ENCODE data around the gene TEX264. TPM values are rescaled to one million over a fixed set of nuclear protein-coding genes. Genes with fewer than 3 reads are reported as not detected.
A peak's percentile ranks its signal among the peaks of the same experiment; 100 is the strongest.
"Not testable (repeated sequence)": the region's sequence is repeated elsewhere in the genome, so short reads cannot be mapped to it uniquely, and the experiment has no call there.

Gene TEX264
- total RNA-seq, 1 experiment from 2014 or later: 70.5 TPM

DNA sequence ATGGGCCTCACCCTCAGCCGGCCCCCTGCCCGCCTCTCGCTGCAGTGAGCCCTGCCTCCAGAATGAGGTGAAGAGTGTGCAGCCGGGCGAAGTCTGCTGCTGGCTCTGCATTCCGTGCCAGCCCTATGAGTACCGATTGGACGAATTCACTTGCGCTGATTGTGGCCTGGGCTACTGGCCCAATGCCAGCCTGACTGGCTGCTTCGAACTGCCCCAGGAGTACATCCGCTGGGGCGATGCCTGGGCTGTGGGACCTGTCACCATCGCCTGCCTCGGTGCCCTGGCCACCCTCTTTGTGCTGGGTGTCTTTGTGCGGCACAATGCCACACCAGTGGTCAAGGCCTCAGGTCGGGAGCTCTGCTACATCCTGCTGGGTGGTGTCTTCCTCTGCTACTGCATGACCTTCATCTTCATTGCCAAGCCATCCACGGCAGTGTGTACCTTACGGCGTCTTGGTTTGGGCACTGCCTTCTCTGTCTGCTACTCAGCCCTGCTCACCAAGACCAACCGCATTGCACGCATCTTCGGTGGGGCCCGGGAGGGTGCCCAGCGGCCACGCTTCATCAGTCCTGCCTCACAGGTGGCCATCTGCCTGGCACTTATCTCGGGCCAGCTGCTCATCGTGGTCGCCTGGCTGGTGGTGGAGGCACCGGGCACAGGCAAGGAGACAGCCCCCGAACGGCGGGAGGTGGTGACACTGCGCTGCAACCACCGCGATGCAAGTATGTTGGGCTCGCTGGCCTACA, 44.4 kb downstream of the TEX264 start:
- no peak for DNase-seq (ENCODE audit: low read depth)

DNA sequence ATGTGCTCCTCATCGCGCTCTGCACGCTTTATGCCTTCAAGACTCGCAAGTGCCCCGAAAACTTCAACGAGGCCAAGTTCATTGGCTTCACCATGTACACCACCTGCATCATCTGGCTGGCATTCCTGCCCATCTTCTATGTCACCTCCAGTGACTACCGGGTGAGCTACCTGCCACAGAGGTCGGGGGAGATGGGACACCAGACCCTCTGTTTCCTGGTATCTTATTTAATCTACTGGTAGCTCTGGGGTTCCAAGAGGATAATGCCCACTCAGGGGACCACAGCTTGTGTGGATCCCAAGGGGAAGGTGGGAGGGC, 44.9 kb downstream of the TEX264 start:
- no peak for DNase-seq (ENCODE audit: low read depth)

DNA sequence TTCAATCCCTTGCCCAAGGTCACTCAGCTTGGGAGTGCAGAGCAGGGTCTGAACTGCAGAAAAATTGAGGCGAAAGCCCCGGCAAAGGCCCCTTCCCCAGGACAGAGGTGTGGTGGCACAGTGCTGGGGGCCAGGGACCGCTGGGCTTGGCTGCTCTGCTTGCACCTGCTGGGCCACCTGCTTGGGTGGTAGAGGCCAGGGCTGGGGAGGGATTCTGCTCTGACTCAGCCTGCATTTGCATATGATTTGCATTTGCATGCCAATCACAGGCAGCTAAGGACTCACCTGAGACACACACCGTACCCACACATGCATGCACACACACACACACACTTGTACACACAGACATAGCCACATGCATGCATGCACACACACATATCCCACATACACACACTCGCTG, 45.8 kb downstream of the TEX264 start:
- DNase-seq (ENCODE audit: low read depth): no peak

DNA sequence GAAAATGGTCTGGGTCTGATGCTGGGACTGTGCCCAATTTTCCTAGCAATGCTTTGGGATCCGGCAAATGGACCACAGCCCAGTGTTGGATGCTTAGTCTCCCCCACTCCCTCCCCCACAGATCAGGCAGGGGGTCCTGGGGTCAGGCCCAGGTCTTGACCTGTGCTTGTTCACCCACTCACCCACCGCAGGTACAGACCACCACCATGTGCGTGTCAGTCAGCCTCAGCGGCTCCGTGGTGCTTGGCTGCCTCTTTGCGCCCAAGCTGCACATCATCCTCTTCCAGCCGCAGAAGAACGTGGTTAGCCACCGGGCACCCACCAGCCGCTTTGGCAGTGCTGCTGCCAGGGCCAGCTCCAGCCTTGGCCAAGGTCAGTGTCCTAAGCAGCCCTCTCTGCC, 46.4 kb downstream of the TEX264 start:
- no peak for DNase-seq (ENCODE audit: low read depth)

DNA sequence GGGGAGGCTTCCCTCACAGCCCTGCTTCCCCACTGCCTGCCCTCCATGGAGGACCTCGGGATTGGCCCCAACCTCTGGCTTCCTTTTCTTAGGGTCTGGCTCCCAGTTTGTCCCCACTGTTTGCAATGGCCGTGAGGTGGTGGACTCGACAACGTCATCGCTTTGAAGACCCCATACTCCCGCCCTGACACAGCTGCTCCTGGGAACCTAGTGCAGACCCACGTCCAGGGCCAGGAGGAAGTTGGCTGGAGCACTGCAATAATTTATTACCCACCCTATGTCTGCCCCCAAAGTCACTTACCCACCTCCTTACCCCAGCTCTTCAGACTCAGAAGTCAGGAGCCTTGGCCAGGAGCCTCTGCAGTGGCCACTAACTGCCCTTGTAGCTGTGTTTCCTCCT, 46.9 kb downstream of the TEX264 start:
- DNase-seq (ENCODE audit: low read depth): no peak

DNA sequence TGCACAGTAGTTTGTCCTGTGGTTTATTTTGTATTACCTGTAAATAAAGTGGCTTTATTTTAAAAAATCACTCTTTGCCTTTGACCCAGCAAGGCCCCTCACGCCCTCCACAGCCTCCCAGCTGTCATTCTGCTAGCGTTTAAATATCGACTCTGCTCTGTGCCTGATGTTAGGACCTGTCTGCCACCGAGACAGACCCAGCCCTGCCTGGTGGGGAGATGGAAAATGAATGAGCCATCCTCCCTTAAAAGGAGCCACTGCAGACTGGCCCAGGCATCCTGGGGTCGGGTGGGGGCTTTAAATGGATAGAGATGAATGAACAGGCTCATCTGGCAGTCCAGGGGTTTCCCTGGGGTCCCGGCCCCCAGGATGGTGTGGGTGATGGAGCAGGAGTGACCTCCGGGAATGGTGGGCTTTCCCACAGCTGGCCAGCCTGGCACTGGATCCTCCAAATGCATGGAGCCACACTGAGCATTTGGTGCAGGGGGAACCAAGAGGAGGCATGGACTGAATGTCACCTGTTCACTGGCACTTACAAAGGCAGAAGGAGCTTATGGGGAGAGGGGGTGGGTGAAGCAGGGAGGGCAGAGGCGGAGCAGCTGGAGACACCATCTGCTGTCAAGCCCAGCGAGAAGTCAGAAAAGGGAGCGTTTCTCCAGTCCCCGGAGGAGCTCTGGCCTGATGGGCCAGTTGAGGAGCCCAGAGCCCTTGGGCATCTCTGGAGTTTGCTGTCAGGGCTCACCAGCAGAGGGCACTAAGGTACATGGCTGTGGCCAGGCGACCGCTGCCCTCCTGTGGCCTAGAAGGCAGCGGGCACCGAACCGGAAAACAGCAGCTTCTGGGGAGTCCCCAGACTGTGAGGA, 47.7 kb downstream of the TEX264 start:
- DNase-seq (ENCODE audit: low read depth): peak; percentile 63

DNA sequence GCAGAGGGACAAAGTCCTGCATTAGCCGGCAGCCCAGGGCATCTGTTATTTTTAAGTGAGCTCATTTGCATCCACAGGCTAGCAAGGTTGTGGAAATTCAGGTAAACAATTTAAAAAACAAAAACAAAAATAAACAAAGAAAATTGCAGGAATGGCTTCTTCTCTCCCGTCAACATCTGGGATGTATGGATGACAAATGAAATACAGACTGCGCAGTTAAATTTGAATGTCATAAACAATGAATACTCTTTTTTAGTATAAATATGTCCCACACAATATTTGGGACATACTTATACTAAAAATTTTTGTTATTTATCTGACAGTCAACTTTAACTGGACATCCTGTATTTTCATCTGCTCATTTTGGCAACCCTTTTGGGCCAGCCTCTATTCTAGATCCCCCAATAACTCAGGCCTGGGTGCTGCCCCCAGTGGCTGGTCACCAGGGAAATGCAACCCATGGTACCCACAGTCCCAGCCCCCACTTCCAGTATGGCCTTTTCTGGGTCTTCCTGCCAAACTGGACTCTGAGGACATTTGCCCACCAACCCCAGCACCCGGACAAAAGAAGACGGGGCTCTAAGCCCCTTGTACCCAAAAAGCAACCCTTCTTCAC, 48.5 kb downstream of the TEX264 start:
- no peak for DNase-seq (ENCODE audit: low read depth)

DNA sequence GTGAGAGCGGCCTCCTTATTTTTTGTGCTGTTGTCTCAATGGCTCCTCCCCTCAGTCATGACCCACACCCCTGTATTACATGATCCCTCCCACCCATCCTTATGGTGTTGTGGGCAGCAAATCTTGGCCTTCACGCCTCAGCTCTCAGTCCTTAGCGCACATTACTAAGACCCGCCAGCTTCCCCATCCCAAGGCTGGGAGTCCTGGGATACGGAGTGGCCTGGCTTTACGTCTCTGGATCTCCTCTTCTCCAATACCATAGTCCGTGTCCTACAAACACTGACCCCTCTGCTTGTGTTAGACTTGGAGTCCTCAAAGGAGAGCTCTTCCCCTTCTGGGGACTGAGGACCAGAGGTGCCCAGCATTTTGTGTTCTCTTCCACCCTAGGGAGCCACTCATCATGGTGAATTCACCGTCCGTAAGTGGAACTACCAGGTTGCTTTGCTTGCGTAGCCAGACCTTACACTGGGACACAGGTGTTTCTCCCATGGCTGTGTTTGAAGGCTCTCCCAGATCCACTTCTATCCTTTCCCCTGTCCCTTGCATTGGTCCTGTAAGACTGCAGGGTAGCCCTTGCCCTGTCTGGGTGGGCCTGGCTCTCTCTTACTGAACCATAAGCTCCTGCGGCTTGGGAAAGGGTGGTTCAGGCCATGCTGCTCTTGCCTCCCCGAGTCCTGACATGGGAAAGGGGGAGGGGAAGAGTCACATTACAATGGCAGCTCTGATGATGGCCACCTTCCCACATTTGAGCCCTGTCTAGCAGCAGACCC, 49.4 kb downstream of the TEX264 start:
- no peak for DNase-seq (ENCODE audit: low read depth)

DNA sequence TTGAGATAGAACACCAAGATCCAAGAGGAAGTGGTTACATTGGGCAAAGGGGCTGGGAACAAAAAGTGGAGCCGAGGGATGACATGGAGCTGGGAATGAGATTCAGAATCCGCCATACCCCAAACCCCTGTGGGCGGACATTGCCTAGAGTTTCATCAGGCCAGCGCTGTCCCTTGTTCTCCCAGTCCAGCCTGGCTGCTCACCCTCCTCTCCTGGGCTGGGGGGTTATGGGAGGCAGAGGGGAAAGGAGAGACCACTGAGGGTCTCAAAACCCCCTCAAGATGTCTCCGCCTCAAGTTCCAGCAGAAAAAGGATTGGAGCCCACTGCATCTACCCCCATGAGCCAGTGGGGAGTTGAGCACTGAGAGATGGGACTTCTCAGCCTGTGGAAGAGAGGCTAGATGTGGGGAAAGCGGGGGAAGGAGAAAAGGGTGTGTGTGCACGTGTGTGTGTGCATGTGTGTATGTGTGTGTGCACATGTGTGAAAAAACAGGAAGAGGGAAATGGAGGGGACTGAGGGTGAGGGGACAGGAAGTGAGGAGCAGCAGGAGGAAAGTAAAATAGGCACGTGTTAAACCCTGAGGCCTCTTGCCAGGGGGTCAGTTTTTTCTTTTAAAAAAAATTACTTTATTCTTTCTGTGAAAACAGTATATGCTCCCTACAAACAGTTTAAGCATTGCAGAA, 50.2 kb downstream of the TEX264 start:
- DNase-seq (ENCODE audit: low read depth): no peak

DNA sequence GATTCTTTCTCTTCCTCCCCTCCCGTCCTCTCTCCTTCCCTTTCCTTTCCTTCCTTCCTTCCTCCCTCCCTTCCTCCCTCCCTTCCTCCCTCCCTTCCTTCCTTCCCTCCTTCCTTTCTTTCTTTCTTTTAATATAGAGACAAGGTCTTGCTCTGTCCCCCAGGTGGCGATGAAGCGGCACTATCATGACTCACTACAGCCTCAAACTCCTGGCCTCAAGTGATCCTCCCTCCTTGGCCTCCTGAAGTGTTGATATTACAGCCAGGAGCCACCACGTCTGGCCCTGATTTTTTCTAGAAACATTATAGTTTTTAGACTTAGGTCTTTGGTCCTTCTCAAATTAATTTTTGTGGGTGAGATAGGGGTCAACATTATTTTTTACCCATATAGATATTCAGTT, 51.3 kb downstream of the TEX264 start:
- DNase-seq (ENCODE audit: low read depth): no peak

DNA sequence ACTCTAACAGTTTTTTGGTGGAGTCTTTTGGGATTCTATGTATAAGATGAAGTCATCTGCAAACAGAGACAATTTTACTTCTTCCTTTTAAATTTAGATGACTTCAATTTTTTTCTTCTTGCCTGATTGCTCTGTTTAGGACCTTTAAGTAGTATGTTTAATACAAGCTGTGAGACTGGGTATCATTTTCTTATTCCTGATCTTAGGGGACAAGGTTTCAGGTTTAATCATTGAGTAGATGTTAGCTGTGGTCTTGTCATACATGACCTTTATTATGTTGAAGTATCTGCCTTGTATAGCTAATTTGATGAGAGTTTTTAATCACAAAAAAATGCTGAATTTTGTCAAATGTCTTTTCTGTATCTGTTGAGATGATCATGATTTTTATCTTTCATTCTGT, 56.4 kb downstream of the TEX264 start:
- DNase-seq (ENCODE audit: low read depth): no peak

DNA sequence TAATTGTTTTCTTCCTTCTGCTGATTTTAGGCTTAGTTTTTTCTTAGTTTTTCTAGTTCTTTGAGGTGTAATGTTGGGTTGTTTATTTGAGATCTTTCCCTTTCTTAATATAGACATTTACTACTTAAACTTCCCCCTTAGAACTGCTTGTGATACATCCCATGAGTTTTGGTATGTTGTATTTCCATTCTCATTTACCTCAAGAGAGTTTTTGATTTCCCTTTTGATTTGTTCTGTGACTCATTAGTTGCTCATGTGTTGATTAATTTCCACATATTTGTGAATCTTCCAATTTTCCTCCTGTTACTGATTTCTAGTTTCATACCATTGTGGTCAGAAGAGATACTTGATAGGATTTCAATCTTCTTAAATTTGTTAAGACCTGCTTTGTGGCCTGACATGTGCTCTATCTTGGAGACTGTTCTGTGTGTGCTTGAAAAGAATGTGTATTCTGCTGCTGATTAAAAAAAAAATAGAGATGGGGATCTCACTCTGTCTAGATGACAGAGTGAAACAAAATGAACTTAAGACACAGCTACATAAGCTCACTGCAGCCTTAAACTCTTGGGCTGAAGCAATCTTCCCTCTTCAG, 58.1 kb downstream of the TEX264 start:
- DNase-seq (ENCODE audit: low read depth): no peak

DNA sequence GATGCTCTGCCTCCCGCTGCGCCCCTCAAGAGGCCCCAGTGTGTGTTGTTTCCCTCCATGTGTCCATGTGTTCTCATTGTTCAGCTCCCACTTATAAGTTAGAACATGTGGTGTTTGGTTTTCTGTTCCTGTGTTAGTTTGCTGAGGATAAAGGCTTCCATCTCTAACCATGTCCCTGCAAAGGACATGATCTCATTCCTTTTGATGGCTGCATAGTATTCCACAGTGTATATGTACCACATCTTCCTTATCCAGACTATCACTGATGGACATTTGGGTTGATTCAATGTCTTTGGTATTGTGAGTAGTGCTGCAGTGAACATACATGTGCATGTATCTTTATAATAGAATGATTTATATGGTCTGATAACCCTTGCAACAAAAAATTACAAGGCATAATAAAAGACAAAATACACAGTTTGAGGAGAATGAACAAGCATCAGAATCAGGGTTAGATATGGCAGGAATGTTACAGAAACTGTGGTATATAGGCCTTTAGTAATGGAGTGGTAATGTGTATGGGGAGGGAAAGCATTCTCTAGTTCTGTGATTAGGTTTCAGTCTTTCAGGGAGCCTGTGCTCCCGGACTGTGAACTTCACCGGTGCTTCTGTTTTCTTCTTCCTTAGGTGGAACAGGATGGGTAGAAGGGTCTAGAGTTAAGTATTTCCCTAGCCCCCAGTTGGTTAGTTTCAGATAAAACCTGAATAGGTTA, 63.0 kb downstream of the TEX264 start:
- DNase-seq (ENCODE audit: low read depth): no peak

DNA sequence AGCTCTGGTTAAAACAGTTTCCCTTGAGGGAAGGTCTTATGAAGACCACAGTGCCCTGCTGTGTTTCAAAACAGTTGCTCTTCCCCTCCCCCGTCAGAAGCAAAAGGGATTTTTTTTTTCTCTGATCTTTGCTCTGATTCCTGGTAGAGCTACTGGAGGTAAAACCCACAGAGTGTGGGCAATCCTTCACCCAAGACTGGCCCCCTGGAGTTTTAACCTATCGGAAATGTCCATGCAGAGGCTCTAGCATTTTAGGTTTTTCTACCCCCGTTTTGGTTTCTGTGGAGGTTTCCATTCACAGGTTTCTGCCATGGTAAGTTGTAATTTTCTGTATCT, 63.5 kb downstream of the TEX264 start:
- no peak for DNase-seq (ENCODE audit: low read depth)

DNA sequence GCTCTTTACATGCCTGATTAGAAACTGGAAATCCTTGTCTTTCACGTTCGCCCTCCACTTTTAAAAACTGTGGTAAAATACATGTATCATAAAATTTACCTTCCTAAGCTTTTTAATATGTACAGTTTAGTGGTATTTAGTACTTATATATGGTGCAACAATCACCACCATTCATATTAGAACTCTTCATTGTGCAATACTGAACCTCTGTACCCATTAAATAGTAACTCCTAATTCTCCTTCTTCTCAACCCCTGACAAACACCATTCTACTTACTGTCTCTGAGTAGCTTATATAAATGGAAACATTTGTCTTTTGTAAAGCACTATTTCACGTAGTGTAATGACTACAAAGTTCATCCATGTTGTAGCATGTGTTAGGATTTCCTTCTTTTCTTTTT, 64.0 kb downstream of the TEX264 start:
- no peak for DNase-seq (ENCODE audit: low read depth)

DNA sequence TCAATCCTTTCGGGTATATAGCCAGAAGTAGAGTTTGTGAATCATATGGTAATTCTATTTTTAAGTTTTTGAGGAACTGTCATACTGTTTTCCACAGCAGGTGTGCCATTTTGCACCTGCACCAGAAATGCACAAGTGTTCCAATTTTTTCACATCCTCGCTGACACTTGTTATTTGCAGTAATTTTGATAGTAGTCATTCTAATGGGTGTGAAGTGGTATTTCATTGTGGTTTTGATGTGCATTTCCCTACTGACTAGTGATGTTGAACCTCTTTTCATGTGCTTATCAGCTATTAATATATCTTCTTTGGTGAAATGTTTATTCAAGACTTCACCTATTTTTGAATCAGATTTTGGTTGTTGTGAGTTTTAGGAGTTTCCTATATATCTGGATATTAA, 64.9 kb downstream of the TEX264 start:
- DNase-seq (ENCODE audit: low read depth): no peak

DNA sequence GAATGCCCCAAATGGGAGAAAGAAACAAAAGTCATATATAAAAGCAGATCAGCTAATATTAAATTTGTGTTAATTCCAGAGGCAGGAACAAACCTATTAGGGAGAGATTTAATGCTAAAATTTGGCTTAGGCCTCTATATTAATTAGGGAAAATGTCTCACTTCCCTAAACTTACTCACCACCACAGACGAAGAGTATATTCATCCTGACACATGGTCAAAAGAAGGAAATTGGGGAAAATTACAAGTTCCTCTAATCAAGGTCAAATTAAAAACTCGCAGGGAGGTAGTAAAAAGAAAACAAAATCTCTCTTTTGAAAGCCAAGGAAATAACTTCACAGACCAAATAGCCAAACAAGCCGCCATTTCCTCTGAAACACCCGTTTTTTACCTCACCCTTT, 68.1 kb downstream of the TEX264 start:
- no peak for DNase-seq (ENCODE audit: low read depth)

DNA sequence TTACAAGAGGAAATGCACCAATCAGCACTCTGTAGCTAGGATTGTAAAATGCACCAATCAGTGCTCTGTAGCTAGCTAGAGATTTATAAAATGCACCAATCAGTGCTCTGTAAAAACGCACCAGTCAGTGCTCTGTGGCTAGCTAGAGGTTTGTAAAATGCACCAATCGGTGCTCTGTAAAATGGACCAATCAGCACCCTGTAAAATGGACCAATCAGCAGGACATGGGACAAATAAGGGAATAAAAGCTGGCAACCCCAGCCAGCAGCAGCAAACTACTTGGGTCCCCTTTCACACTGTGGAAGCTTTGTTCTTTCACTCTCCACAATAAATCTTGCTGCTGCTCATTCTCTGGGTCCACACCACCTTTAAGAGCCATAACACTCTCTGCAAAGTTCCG, 71.3 kb downstream of the TEX264 start:
- not testable (repeated sequence) for DNase-seq (ENCODE audit: low read depth)

DNA sequence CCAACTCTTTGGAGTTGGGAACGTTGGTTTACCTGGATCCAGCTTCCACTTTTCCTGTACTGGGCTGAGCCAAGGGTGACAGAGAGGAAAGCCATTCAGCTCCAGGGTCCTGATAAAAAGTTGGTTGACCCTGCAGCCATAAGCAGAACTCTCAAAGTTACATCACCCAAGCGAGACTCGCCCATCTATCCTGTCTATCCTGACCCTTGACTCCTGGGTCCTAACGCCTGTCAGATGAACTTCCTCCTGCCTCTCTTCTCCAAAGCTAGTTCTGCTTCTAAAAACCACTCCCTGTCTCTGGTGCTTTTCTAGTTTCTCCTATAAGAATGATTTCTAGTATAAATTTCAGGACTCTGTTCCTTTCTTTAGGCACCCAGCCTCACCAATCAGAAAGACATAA, 71.9 kb downstream of the TEX264 start:
- not testable (repeated sequence) for DNase-seq (ENCODE audit: low read depth)

DNA sequence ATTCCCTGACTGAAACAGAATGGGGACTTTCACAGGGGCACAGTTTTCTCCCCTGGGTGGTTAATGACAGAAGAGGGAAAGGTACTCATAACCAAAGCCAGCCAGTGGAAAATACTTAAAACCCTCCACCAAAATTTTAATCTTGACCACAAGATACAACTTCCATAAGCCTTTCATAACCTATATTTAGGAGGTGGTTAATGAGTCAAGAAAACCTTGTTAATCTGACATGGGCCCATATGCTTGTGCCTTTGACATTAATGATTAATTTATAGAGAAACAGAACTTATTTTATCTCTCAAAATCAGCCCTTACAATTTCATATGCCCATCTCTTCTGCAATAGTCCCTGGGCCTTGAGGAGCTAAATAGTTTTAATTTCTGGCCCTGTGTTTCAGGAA, 76.8 kb downstream of the TEX264 start:
- DNase-seq (ENCODE audit: low read depth): no peak

DNA sequence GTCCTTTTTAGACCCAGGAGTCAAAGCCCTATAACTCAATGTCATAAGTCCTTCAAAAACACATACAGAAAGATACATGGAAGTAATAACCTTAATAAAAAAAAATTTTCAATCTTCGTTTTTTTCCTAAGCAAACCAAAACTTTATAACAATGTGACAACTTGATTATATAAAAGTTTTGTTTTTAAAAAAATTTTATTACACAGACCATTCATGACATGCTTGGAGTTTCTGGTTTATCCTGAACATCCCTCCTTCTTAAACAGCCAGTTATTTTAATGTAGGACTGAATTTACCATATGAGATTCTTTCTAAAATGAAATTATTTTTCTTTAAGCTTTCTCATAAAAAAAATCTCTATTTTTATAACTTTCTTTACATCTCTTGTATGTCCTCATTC, 77.3 kb downstream of the TEX264 start:
- no peak for DNase-seq (ENCODE audit: low read depth)
